H1 (cell line): Measurements from ENCODE around the gene KNDC1. TPM values are rescaled to one million over a fixed set of nuclear protein-coding genes. Genes with fewer than 3 reads are reported as not detected.

Experiments
- BRCA1 ChIP-seq: IDR thresholded peaks from 2 replicates; pipeline ENCODE4 v1.6.1; 2012; ENCODE audit warnings: low read depth, low read length, improper control_type of control experiment
- EZH2 ChIP-seq: fragments of 200-600 bp; sonication (generic); IDR thresholded peaks from 2 replicates; pipeline ENCODE4 v1.7.1; 2012; ENCODE audit warnings: low read depth, mild to moderate bottlenecking, moderate library complexity, low read length, inconsistent platforms; ENCODE audit not compliant: severe bottlenecking
- GABPA ChIP-seq: IDR thresholded peaks from 2 replicates; pipeline ENCODE4 v1.6.1; 2011; ENCODE audit warnings: mild to moderate bottlenecking, low read length, moderate library complexity, borderline replicate concordance; ENCODE audit not compliant: insufficient read depth
- KDM1A ChIP-seq: fragments of 200-600, 300-600 bp; sonication (generic); IDR thresholded peaks from 2 replicates; pipeline ENCODE4 v1.7.1; 2016; ENCODE audit warnings: mild to moderate bottlenecking, low read length, borderline replicate concordance
- KDM4A ChIP-seq: IDR thresholded peaks from one replicate; pipeline ENCODE4 v1.7.1; 2012; ENCODE audit warnings: low read depth, mild to moderate bottlenecking, moderate library complexity, low read length, inconsistent platforms; ENCODE audit not compliant: severe bottlenecking
- MAFK ChIP-seq: IDR thresholded peaks from 2 replicates; pipeline ENCODE4 v1.6.1; 2012; ENCODE audit warnings: low read depth, mild to moderate bottlenecking, improper control_type of control experiment, low read length
- RFX5 ChIP-seq: IDR thresholded peaks from 2 replicates; pipeline ENCODE4 v1.6.1; 2011; ENCODE audit warnings: low read depth, low read length, improper control_type of control experiment, borderline replicate concordance
- TBP ChIP-seq: IDR thresholded peaks from 2 replicates; pipeline ENCODE4 v1.6.1; 2011; ENCODE audit warnings: low read depth, low read length, improper control_type of control experiment
- polyA plus RNA-seq, 7 experiments: library from polyadenylated mRNA; depleted of rRNA in 3 of 7; stranded (reverse) in 5 of 7; unstranded in 2 of 7; fragments of >200 nt in 5 of 7; fragments of 200-250 nt in 2 of 7; gene quantifications; 1 replicate in 5 of 7; 2 replicates in 1 of 7; 4 replicates in 1 of 7; pipeline versions ENCODE4 v1.2.1 to v1.2.3, GENCODE V29; 2011 to 2013; ENCODE audit warnings: missing spikeins in 2 of 7, mixed read lengths in 2 of 7
- total RNA-seq: library from RNA; stranded (reverse); fragmentation: NEBNext Ultra II Directional; extraction: Animal tissue kit (Norgen Biotek cat#: 25700); gene quantifications from 2 replicates; pipeline ENCODE4 v1.2.1, GENCODE V29; 2021
- TF ChIP-seq, protein P1 (sequence below), 3 experiments: IDR thresholded peaks; 1 replicate in 2 of 3; 2 replicates in 1 of 3; pipeline versions ENCODE4 v1.5.1 to v1.6.1; 2011; ENCODE audit warnings: low read length in 3 of 3, mild to moderate bottlenecking in 3 of 3, inconsistent platforms in 2 of 3, low read depth in 1 of 3, moderate library complexity in 1 of 3; ENCODE audit not compliant: insufficient read depth in 1 of 3; ENCODE audit errors: control extremely low read depth in 1 of 3

KNDC1 gene
- total and polyA plus RNA-seq, 2 of the 8 experiments (the other 6 are each of a cell fraction or from before 2014, with no cell fraction given) = 7.5 to 16.7 TPM

DNA sequence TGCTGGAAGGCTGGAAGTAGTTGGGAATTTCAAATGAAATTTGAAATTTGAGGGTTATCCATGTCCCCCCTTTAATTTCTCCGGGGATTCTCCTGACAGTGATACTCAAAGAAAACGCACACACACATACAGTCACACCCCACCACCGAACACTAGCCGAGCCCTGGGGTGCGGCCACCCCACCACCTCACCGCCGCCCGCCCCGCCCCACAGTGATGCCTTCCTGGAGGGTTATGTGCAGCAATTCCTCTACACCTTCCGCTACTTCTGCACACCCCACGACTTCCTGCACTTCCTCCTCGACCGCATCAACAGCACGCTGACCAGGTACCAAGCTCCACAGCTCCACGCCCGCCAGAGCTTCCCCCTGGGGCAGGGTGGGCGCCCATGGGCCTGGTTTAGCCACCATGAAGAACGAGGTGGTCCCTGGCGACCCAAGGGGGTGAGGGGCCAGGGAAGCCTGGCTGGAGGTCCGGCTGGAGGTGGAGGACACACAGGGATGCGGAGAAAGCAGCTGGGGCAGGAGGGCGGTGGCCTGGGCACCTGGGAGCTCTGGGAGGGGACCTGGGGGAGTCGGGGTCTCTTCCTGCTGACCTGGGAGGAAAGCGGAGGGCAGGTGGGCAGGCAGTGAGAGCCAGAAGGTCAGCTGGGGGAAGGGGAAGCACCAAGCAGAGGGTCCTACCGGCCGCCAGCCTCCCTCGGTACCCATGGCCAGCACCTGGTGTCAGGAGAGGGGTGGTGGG, 50.5 kb downstream of the KNDC1 start (continued):
- TF ChIP-seq, protein P1, sequence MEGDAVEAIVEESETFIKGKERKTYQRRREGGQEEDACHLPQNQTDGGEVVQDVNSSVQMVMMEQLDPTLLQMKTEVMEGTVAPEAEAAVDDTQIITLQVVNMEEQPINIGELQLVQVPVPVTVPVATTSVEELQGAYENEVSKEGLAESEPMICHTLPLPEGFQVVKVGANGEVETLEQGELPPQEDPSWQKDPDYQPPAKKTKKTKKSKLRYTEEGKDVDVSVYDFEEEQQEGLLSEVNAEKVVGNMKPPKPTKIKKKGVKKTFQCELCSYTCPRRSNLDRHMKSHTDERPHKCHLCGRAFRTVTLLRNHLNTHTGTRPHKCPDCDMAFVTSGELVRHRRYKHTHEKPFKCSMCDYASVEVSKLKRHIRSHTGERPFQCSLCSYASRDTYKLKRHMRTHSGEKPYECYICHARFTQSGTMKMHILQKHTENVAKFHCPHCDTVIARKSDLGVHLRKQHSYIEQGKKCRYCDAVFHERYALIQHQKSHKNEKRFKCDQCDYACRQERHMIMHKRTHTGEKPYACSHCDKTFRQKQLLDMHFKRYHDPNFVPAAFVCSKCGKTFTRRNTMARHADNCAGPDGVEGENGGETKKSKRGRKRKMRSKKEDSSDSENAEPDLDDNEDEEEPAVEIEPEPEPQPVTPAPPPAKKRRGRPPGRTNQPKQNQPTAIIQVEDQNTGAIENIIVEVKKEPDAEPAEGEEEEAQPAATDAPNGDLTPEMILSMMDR (IDR thresholded peaks at IDR 0.05; ENCODE audit: control extremely low read depth in 1 of 3, insufficient read depth in 1 of 3, low read depth in 1 of 3, low read length in 3 of 3) = no peak
- TF ChIP-seq KDM4A = no peak
- TF ChIP-seq MAFK = no peak
- TF ChIP-seq BRCA1 = no peak
- TF ChIP-seq EZH2 = no peak
- TF ChIP-seq GABPA = no peak
- TF ChIP-seq KDM1A = no peak
- TF ChIP-seq RFX5 = no peak
- TF ChIP-seq TBP = no peak
